IPS-18a (cell line): Measurements from ENCODE around the gene PLK4.

Experiments used
- H3K27ac ChIP-seq: one replicate; pipeline ENCODE4 v1.5.1; 2013; ENCODE audit warnings: low read length
- H3K27me3 ChIP-seq: one replicate; pipeline ENCODE4 v1.6.1; 2013; ENCODE audit warnings: mild to moderate bottlenecking, low read length; ENCODE audit not compliant: control insufficient read depth, insufficient read depth
- H3K36me3 ChIP-seq: one replicate; pipeline ENCODE4 v1.6.1; 2013; ENCODE audit warnings: low read depth, low read length; ENCODE audit not compliant: control insufficient read depth
- H3K4me1 ChIP-seq: one replicate; pipeline ENCODE4 v1.6.1; 2013; ENCODE audit warnings: low read depth, low read length; ENCODE audit not compliant: control insufficient read depth
- H3K4me3 ChIP-seq: one replicate; pipeline ENCODE4 v1.5.1; 2013; ENCODE audit warnings: low read length
- H3K9ac ChIP-seq: one replicate; pipeline ENCODE4 v1.6.1; 2013; ENCODE audit warnings: mild to moderate bottlenecking, low read length, moderate library complexity
- H3K9me3 ChIP-seq: one replicate; pipeline ENCODE4 v1.6.1; 2013; ENCODE audit warnings: low read depth, low read length; ENCODE audit not compliant: control insufficient read depth

The PLK4 gene

DNA sequence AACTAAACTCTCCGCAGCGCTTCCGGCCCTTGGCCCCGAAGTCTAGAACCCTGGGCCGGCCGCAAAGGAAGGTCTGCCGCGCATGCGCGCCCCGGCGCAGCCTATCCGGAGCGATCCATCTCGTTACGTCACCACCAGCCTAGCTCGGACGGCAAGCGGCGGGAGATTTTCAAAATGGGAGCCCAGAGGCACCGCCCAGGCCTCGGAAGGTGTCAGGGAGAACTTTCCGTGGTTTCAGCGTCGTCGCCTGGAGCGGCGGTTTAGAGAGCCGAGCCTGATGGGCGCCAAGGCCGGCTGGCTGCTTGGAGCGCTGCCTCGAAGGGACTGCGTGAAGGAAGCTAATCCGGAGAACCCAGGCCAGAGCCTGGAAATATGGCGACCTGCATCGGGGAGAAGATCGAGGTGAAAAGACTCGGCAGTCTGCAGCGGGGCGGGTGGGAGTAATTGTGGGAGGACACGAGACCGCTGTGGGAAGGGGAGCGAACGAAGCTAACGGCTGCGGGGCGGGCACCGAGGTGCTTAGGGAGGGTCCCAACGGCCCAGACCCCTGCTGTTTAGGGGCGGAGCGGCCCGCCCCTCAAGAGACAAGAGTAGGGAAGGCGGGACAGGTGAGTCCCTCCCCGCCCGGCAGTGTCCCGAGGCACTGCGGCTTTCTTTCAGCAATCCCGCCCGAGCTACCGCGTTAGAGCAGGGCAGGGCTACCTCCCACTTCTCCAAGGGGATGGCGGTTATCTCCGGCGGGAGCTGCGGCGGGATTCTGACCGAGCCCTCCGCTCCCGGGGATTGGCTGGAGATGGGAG is at the start of gene PLK4:
Gene PLK4 (plus strand): TSS at position 131 of the 800 bp plus-strand sequence. CDS start 242 bp downstream, at position 373.
- H3K4me1 ChIP-seq, result peaks cover 5% of the 10 kb centered on the region

DNA sequence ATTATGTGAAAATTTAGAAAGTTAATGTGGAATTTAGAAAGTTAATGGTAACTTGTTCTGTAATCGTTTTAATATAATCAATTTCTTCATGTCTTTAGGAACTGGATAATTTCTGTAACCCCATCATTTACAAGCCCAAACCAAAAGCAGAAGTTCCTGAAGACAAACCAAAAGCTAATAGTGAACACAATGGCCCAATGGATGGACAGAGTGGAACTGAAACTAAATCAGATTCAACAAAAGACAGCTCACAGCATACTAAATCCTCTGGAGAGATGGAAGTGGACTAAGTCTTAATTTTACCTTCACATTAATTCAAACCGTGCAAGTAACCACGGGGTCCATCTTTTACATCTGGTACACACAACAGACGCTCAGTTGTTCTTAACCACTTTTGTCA is 48.1 kb upstream of the PLK4 start:
- no peaks in the 10 kb centered on the region for H3K27me3 ChIP-seq
- no peaks in the 10 kb centered on the region for H3K4me1 ChIP-seq
- H3K9ac ChIP-seq, result no peak overlapping the region
- no peak overlapping the region for H3K27ac ChIP-seq
- no peaks in the 10 kb centered on the region for H3K9me3 ChIP-seq
- H3K4me3 ChIP-seq, result no peak overlapping the region
- H3K36me3 ChIP-seq, result no peaks in the 10 kb centered on the region

More for the DNA sequence above, at the start of gene PLK4:
- H3K9ac ChIP-seq, result peak within 1 kb of the TSS; percentile 96
- H3K4me3 ChIP-seq, result peak within 1 kb of the TSS; percentile 78
- H3K9me3 ChIP-seq, result no peaks in the 10 kb centered on the region
- peaks cover 34% of the 10 kb centered on the region for H3K36me3 ChIP-seq
- peak within 1 kb of the TSS; percentile 94 for H3K27ac ChIP-seq
- no peaks in the 10 kb centered on the region for H3K27me3 ChIP-seq

GRCh38 chr4:127843704-127844600 is 36.7 kb upstream of the PLK4 start:
- H3K9ac ChIP-seq, result no peak overlapping the region

GRCh38 chr4:127844601-127845116 is 36.0 kb upstream of the PLK4 start:
- H3K4me1 ChIP-seq, result peaks cover 6% of the 10 kb centered on the region
- H3K9me3 ChIP-seq, result peaks cover 2% of the 10 kb centered on the region
- H3K9ac ChIP-seq, result no peak overlapping the region
- no peaks in the 10 kb centered on the region for H3K27me3 ChIP-seq
- no peaks in the 10 kb centered on the region for H3K36me3 ChIP-seq
- no peak overlapping the region for H3K4me3 ChIP-seq
- no peak overlapping the region for H3K27ac ChIP-seq

More at GRCh38 chr4:127843704-127844600, 36.7 kb upstream of the PLK4 start:
- Histone ChIP-seq H3K9me3 (no peaks in the 10 kb centered on the region), H3K36me3 (no peaks in the 10 kb centered on the region), H3K27ac (no peak overlapping the region), H3K4me3 (no peak overlapping the region), H3K4me1 (peaks cover 6% of the 10 kb centered on the region), H3K27me3 (no peaks in the 10 kb centered on the region)

- H3K27ac ChIP-seq, result no peak overlapping the region
- H3K4me3 ChIP-seq, result no peak overlapping the region
- peaks cover 10% of the 10 kb centered on the region for H3K9me3 ChIP-seq
- peaks cover 6% of the 10 kb centered on the region for H3K4me1 ChIP-seq
- H3K27me3 ChIP-seq, result no peaks in the 10 kb centered on the region
- no peak overlapping the region for H3K9ac ChIP-seq
- H3K36me3 ChIP-seq, result no peaks in the 10 kb centered on the region
These were observed 34.6 kb upstream of the PLK4 start for GRCh38 chr4:127846061-127846460.

DNA sequence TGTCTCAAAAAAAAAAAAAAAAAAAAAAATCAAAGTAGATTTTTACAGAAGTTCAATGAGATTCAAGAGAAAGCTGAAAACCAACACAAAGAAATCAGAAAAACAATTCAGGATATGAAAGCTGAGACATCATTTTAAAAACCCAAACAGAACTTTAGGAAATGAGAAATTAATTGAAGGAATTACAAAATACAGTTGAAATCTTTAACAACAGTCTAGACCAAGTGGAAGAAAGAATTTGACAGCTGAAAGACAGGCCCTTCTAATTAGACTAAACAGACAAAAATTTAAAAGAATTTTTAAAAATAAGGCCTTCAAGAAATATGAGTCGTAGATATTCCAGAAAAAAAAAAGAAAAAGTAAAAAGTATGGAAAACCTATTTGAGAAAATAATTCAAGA is 33.9 kb upstream of the PLK4 start:
- Histone ChIP-seq H3K9me3 (peaks cover 10% of the 10 kb centered on the region), H3K36me3 (no peaks in the 10 kb centered on the region), H3K27me3 (no peaks in the 10 kb centered on the region), H3K4me1 (peaks cover 6% of the 10 kb centered on the region), H3K4me3 (no peak overlapping the region), H3K9ac (no peak overlapping the region), H3K27ac (no peak overlapping the region)

GRCh38 chr4:127849505-127850234 is 31.0 kb upstream of the PLK4 start:
- Histone ChIP-seq H3K4me1 (peaks cover 16% of the 10 kb centered on the region), H3K9me3 (peaks cover 10% of the 10 kb centered on the region), H3K36me3 (no peaks in the 10 kb centered on the region), H3K27me3 (no peaks in the 10 kb centered on the region), H3K27ac (no peak overlapping the region), H3K9ac (no peak overlapping the region), H3K4me3 (no peak overlapping the region)

DNA sequence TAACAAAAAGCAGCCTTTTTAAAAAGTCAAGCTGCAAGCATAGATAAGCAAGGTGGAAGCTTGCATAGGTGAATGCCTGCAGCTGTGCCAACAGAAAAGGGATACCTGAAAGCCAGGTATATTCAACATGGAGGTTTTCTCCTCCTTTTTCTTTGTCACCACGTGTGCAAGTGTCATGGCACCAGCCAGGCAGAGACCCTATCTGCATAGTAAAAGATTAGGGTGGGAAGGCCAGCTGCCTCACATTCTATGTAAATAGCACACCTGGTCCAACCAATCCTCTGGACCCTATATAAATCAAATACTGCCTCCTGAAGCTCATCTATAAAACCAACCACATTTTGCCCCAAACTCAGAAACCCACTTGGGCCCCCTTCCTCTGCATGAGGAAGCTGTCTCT is 28.0 kb upstream of the PLK4 start:
- H3K4me3 ChIP-seq, result no peak overlapping the region
- no peaks in the 10 kb centered on the region for H3K27me3 ChIP-seq
- no peak overlapping the region for H3K27ac ChIP-seq
- H3K4me1 ChIP-seq, result peaks cover 17% of the 10 kb centered on the region
- H3K9me3 ChIP-seq, result peaks cover 10% of the 10 kb centered on the region
- no peak overlapping the region for H3K9ac ChIP-seq
- H3K36me3 ChIP-seq, result no peaks in the 10 kb centered on the region

DNA sequence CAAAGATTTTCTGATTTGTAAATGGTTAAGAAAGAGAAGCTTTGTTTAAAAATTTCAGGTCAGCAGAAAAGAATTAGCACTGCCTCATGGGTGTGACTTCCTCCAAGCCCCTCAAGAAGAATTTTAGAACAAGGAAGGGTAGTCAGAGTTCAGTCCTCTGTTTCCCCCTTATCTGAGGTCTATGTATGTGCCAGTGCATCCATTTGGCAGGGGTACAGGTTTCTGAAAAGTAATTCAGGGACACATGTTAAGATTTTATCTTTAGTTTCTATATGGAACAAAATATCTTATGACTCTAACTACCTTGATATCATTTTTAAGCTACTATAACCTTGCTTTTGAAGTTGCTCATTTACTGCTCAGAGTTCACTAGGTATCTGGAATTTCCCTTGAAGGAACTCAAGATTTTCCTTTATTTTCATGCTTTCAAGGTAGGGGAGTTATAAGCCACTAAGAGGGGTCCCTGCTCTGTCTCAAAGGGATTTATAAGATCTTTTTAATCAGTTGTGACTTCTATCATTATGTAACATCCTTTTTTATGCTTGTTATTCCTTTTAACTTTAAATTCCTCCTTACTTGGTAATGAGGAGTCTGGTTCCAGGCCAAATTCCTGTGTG is 24.4 kb upstream of the PLK4 start:
- Histone ChIP-seq H3K4me1 (peaks cover 17% of the 10 kb centered on the region), H3K27ac (no peak overlapping the region), H3K36me3 (no peaks in the 10 kb centered on the region), H3K4me3 (no peak overlapping the region), H3K9me3 (no peaks in the 10 kb centered on the region), H3K9ac (no peak overlapping the region), H3K27me3 (no peaks in the 10 kb centered on the region)

GRCh38 chr4:127856813-127857447 is 23.8 kb upstream of the PLK4 start:
- no peaks in the 10 kb centered on the region for H3K9me3 ChIP-seq
- no peak overlapping the region for H3K4me3 ChIP-seq
- no peak overlapping the region for H3K27ac ChIP-seq
- H3K4me1 ChIP-seq, result peaks cover 17% of the 10 kb centered on the region
- no peaks in the 10 kb centered on the region for H3K27me3 ChIP-seq
- H3K36me3 ChIP-seq, result no peaks in the 10 kb centered on the region
- no peak overlapping the region for H3K9ac ChIP-seq
